T-helper 22 cell (primary cell): ENCODE measurements around the gene EMC1.
"Not testable (repeated sequence)": the region's sequence is repeated elsewhere in the genome, so short reads cannot be mapped to it uniquely, and the experiment has no call there.

Source experiments
- DNase-seq: peaks from one replicate; pipeline ENCODE4 v3.0.0-alpha.2; 2020; ENCODE audit warnings: low read depth

Gene EMC1

DNA sequence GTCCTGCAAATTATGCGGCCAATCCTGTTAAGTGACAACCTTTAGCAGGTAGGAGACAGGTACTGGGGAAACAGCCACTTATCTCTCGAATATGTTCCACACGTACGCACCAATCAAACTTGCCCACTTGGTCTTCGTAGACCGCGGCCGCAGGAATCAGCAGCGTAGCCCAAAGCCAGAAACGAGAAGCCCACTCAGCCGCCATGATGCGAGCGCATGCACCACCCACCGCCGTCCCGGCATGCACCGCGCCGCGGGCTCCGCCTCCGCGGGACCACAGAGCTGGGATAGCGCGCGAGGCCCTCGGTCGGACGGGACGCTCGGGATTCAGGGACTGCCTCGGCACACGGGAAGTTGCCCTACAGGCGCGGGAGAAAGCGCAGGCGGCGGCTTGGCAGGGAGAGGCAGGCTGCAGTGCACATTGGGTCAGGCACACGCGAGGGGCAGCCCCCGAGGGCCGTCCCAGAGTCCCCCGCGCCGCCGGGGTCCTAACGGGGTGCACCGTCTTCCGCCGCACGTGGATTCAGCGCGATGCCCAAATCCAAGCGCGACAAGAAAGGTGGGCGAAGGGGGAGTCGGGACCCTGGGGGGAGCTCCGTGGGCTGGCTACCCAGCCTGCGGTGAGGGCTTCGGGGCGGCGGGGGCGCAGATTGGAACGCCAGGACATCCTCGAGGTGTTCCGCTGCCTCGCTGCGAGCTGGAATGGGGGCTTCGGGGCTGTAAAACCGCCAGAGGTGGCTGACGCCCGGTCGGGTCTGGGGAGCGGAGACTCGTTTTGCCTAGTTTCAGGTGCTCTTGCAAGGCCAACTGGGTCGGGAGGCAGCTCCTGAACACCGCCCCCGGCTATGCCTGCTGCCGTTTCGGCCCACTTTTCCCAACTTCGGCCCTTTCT, at the start of gene EMC1, which contains the start of gene MRTO4:
Gene EMC1 (minus strand): TSS at position 220 of the 892 bp plus-strand sequence. CDS start 15 bp downstream, at position 205.
Gene MRTO4 (plus strand): TSS at position 501 of the 892 bp plus-strand sequence. CDS start 31 bp downstream, at position 532.
- DNase-seq = peak; percentile 77

DNA sequence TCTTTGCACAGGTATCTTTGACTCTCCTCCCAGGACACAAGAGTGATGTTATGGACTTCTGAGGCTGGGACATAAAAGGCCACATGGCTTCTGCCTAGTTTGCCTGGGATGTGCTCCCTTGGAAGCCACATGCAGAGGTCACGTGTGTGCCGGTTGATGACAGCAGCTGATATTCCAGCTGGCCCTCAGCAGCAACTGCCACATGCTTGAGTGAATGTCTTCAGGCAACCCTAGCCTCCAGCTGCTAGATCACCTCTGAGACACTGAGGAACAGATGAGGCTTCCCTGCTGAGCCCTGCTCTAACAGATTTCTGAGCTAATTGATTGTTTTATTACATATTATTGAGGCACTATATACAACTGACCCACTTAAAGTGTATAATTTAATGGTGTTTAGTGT, 48.9 kb upstream of the EMC1 start:
- DNase-seq = no peak

- no peak for DNase-seq
Measured at GRCh38 chr1:19294638-19295037, 43.3 kb upstream of the EMC1 start.

GRCh38 chr1:19289244-19289643, 37.9 kb upstream of the EMC1 start:
- DNase-seq = no peak

- DNase-seq = peak; percentile 21
Measured at GRCh38 chr1:19288324-19289241, 37.3 kb upstream of the EMC1 start, which contains the start of gene AKR7A3. AKR7A3 (minus strand) TSS chr1:19288770; CDS start chr1:19288709, 61 bp downstream.

DNA sequence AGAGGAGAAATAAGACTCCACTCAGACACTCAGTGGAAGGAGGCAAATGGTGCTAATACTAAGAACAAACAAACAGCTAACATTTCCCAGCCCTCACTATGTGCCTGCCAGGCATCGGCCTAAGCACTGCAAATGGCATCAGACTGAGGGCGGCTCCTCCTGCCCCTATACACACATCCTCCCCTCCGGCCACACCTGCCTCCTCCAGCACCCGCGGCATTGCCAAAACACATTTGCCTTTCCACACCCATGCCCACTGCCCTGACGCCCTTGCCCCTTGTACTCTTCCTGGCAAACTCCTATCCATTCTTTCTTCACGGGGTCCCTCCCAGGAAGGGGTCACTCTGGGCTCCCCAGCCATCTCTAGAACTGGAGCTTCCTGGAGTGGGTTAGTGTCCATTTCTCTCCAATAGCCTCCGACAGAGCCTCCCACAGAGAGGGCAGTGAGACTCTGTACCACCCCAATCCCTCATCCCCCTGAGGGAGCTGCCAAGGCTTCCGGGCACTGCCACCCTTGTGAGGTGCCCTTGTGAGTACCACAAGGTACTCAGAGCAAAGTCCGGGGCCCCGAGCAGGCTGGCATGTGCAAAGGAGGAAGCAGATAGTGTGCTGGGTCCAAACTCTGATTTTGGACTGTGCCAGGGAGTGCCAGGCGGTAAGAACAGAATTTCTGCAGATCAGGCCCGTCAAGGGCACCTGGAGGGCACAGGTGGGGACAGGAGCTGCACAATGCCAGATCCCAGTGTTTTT, 36.3 kb upstream of the EMC1 start:
- no peak for DNase-seq

GRCh38 chr1:19285807-19286206, 34.5 kb upstream of the EMC1 start:
- DNase-seq = not testable (repeated sequence)

GRCh38 chr1:19285366-19285765, 34.0 kb upstream of the EMC1 start:
- not testable (repeated sequence) for DNase-seq

- no peak for DNase-seq
Measured at GRCh38 chr1:19284881-19285280, 33.6 kb upstream of the EMC1 start.

DNA sequence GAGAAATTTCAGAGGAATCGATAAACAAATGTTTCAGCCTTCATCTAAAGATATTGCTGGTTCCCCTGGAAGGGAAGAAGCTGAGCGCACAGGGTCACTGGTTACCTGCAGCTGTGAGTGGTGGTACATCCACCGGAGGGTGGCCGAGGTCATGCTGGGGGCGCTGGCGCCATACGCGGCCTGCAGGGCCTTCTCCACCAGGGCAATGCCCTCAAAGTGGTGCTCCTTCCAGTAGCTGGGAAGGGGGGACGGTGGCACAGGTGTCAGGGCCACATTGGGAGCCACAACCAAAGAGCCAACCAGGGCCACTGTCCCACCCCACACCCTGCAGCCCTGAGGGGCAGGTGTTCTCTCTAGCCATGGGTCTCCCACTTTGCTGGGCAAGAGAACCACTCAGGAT, 32.6 kb upstream of the EMC1 start:
- no peak for DNase-seq

GRCh38 chr1:19274636-19275035, 23.3 kb upstream of the EMC1 start:
- DNase-seq = no peak

GRCh38 chr1:19273844-19274531, 22.7 kb upstream of the EMC1 start:
- DNase-seq = not testable (repeated sequence)

GRCh38 chr1:19273106-19273843, 22.0 kb upstream of the EMC1 start:
- no peak for DNase-seq

GRCh38 chr1:19272064-19272463, 20.7 kb upstream of the EMC1 start:
- no peak for DNase-seq

GRCh38 chr1:19270343-19270730, 19.0 kb upstream of the EMC1 start:
- not testable (repeated sequence) for DNase-seq

DNA sequence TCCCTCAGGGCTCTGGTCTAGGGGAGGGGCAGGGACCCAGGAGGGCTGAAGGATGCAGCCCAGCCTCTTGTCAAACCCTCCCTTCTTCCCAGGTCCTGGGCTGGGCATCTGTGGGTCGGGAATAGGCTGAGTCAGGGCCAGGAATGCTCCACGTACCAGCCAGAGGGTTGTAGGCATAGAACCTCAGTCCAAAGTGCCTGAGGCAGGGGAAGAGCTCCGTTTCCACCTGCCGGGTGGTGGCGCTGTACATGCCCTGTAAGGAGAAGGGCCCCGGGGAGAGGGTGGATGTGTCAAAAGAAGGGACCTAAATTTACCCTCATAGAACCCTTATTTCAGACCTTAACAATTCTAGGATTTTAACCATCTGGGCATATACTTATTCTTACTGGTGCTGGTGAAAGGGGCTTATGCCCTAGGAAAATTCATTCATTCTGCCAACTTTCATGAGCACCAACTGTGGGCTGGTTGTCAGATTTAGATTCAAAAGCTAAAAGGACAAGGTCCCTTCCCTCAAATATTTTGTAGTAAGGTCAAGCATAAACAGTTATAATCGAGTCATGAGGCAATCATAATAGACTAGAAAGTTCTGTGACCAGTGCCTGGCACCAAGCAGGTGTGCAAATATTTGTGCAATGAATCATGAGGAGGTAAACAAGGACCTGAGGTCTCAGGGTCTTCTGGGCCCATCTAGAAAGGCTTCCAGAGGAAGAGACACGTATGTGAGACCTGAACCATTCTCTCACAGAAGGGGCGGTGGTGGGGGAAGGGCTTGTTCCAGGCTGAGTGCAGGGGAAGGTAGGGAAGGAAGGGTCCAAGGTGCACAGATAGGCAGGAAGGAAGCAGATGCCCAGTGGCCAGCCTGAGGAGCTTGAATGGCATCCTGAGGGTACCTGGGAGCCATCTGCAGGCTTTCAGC, 18.4 kb upstream of the EMC1 start:
- DNase-seq = not testable (repeated sequence)

DNA sequence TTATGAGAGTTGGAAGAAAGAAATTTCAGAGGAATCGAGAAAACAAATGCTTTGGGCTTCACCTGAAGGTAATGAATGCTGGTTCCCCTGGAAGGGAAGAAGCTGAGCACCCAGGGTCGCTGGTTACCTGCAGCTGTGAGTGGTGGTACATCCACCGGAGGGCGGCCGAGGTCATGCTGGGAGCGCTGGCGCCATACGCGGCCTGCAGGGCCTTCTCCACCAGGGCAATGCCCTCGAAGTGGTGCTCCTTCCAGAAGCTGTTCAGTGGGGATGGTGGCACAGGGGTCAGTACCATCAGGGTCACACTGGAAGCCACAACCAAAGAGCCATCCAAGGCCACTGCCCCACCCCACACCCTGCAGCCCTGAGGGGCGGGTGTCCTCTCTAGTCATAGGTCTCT, 17.1 kb upstream of the EMC1 start:
- DNase-seq = no peak

GRCh38 chr1:19262744-19263143, 11.4 kb upstream of the EMC1 start:
- no peak for DNase-seq

DNA sequence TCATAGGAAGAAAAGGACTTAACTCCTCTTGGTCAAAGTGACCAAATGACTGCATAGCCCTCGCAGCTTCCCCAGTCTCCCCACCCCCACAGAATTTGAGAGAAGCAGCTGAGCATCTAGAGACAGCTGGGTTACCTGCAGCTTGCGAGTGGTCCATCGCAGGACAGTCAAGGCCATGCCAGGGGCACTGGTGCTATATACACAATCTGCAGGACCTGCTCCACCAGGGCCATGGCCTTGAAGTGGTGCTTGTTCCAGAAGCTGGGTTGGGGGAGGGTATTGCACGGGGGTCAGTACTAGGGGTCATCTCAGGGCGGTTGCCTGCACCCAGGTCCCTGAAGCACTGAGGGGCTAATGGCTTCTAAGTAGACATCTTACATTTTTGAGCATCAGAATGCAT, 10.7 kb upstream of the EMC1 start:
- DNase-seq = no peak
